ENCODE results near the gene BMP8B. TPM values are rescaled to one million over a fixed set of nuclear protein-coding genes. Genes with fewer than 3 reads are reported as not detected.

BMP8B gene
- total and polyA plus RNA-seq, 8 donors: 0.14 to 5.2 (median 0.68) TPM; not detected in 1

DNA sequence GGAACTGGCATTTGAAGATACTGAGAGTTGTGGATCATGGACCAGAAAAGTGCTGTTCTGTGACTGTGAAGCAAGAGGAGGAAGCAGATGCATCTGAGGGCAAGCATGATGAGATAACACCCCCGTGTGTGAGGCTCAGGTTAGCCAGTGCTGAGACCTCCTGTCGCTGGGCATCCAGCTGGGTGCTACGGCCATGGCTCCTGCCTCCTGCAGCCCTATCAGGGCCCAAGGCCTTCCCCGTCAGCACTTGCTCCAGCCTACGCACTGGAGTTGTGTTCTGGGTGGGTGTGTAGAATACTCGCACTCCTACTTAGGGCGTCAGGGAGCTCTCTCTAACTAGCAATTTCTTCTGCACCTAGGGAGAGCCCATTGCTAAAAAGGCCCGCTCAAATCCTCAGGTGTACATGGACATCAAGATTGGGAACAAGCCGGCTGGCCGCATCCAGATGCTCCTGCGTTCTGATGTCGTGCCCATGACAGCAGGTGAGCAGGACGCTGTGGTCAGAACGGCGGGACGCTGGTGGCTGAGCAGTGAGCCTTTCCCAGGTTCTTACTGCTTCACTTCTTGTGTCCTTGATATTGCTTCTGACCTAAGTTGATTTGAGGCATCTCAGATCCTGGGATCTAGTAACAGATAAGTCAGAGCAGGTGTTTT, 43.5 kb downstream of the BMP8B start:
- WGBS, 5 donors: 93 to 97% (median 95%) methylated on average over 12 to 16 of the region's 16 CpGs
- intact Hi-C loops (cut with DNase I; ENCODE audit: low total_unique reads): no loop called here
- H3K4me3 ChIP-seq: no peak overlapping the region
- no peaks in the 10 kb centered on the region for H3K27me3 ChIP-seq
- peaks cover 0 to 14% (median 8%) of the 10 kb centered on the region in 4 donors for H3K4me1 ChIP-seq
- peaks cover 80 to 100% (median 100%) of the 10 kb centered on the region in 4 donors for H3K36me3 ChIP-seq
- no peak for DNase-seq
- no peak overlapping the region for H3K27ac ChIP-seq
- H3K9me3 ChIP-seq: no peaks in the 10 kb centered on the region
- TF ChIP-seq, protein P1, sequence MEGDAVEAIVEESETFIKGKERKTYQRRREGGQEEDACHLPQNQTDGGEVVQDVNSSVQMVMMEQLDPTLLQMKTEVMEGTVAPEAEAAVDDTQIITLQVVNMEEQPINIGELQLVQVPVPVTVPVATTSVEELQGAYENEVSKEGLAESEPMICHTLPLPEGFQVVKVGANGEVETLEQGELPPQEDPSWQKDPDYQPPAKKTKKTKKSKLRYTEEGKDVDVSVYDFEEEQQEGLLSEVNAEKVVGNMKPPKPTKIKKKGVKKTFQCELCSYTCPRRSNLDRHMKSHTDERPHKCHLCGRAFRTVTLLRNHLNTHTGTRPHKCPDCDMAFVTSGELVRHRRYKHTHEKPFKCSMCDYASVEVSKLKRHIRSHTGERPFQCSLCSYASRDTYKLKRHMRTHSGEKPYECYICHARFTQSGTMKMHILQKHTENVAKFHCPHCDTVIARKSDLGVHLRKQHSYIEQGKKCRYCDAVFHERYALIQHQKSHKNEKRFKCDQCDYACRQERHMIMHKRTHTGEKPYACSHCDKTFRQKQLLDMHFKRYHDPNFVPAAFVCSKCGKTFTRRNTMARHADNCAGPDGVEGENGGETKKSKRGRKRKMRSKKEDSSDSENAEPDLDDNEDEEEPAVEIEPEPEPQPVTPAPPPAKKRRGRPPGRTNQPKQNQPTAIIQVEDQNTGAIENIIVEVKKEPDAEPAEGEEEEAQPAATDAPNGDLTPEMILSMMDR (IDR thresholded peaks at IDR 0.05): no peak
- TF ChIP-seq POLR2A (IDR thresholded peaks at IDR 0.05): no peak
- TF ChIP-seq EP300 (IDR thresholded peaks at IDR 0.05): no peak
- TF ChIP-seq POLR2AphosphoS5 (IDR thresholded peaks at IDR 0.05): no peak

DNA sequence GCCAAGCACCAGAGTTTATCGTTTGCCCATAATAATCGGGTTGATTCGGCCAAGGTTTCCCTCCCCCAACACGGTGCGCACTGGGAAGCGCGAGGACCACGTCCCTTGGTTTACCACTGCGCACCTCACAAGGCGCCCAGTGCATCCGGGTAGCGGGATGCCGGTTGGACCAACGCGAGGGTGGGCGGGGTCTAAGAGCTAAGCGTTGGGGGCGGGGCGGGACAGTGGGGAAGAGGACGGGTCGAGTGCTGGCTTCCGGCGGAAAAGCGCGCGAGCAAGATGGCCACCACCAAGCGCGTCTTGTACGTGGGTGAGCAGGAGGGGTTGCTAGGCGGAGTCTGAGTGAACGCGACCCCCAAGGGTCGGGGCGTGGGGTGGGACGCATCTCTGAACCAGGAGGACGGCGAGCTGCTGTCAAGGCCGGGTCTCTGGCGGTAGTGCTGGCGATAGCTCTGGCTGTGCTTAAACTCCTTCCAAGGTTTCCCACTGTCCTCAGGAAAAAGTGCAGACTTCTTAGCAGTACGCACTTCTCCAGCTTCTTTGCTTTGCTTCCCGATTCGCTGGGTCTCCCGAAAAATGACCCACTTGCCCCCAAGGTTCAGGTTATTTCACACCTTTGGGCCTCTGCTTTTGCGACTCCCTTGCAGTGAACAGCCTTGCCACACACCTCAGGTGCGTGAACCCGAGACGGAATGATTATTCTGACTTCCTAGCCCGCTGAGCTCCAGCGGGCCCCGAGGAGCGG, 49.9 kb downstream of the BMP8B start, which contains the start of gene PPIE:
Gene PPIE (plus strand): TSS at position 261 of the 745 bp plus-strand sequence. CDS start 19 bp downstream, at position 280.
- H3K4me1 ChIP-seq: peaks cover 7 to 32% (median 22%) of the 10 kb centered on the region in 4 donors
- H3K4me3 ChIP-seq: peak within 1 kb of the TSS; percentile 65 to 86 (median 80)
- peaks cover 0 to 27% (median 0%) of the 10 kb centered on the region in 3 donors for H3K27me3 ChIP-seq
- H3K9me3 ChIP-seq: no peaks in the 10 kb centered on the region
- 0 to 2% (median 1%) methylated on average over 26 to 52 of the region's 52 CpGs for WGBS, 5 donors
- TF ChIP-seq, protein P1 (IDR thresholded peaks at IDR 0.05): no peak
- no peak for TF ChIP-seq EP300 (IDR thresholded peaks at IDR 0.05)
- TF ChIP-seq POLR2AphosphoS5 (IDR thresholded peaks at IDR 0.05): peak in 2 of 3 donors; percentile 54 to 74
- no peak for TF ChIP-seq POLR2A (IDR thresholded peaks at IDR 0.05)
- H3K27ac ChIP-seq: peak within 1 kb of the TSS; percentile 66 to 84 (median 81)
- intact Hi-C loops (cut with DNase I; ENCODE audit: low total_unique reads): no loop called here
- peaks cover 29 to 39% (median 38%) of the 10 kb centered on the region in 4 donors for H3K36me3 ChIP-seq
- DNase-seq: peak; percentile 94 to 97

DNA sequence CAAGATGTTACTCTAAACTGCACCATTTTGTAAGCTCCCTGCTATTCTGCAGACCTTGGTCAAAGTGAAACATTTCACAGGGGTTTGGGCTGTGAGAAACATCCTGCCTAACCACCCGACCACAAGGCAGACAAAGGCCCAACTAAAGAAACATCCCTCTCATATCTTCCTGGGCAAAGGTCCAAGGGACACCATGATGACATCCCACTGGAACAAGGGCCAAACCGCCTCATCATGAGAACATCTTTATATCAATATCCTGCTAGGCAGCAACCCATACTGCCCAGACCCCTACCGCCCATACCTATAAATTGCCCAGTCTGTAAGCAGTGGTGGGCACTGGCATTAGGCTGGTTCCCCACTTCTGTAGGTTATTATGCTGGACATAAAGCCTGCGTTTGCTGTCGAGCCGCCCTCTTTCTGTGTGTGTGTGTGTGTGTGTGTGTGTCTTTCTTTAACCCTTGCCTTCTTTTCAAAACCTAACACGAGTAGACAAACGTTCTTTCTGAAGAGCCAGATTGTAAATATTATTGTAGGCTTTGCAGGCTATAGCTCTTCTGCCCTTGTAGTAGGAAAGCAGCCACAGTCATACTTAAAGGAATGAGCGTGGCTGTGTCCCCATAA, 51.0 kb downstream of the BMP8B start:
- Histone ChIP-seq H3K36me3 (peaks cover 19 to 28% (median 27%) of the 10 kb centered on the region in 4 donors), H3K9me3 (no peaks in the 10 kb centered on the region), H3K27ac (no peak overlapping the region), H3K4me1 (peaks cover 7 to 32% (median 22%) of the 10 kb centered on the region in 4 donors), H3K27me3 (peaks cover 0 to 39% (median 3%) of the 10 kb centered on the region in 3 donors), H3K4me3 (no peak overlapping the region)
- WGBS, 5 donors: 75 to 78% (median 77%) methylated on average over 9 of the region's 9 CpGs
- peak in 1 of 2 donors; percentile 29 for DNase-seq
- intact Hi-C loops (cut with DNase I; ENCODE audit: low total_unique reads): no loop called here
- TF ChIP-seq, protein P1 (IDR thresholded peaks at IDR 0.05): no peak

DNA sequence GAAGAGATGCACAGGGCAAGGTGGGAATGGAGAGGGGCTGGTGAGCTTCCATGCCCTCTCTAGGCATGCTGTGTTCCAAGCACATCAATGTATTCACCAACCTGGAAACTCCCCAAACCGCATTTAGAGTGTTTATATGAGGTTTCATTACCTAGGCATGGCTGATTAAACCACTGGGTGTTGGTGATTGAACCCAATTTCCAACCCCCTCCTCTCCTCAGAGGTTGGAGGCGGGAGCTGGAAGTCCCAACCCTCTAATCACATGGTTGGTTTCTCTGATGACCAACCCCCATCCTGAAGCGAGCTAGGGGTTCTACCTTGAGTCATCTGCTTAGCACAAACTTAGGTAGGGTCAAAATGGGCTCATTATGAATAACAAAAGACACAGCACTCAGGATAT, 52.9 kb downstream of the BMP8B start:
- Histone ChIP-seq H3K27ac (no peak overlapping the region), H3K4me3 (no peak overlapping the region), H3K4me1 (peaks cover 7 to 24% (median 20%) of the 10 kb centered on the region in 4 donors), H3K27me3 (peaks cover 0 to 46% (median 10%) of the 10 kb centered on the region in 3 donors), H3K9me3 (no peaks in the 10 kb centered on the region), H3K36me3 (peaks cover 4 to 8% (median 8%) of the 10 kb centered on the region in 4 donors)
- DNase-seq: no peak
- WGBS, 5 donors: 56 to 80% (median 70%) methylated on average over 3 of the region's 3 CpGs
- no peak for TF ChIP-seq POLR2AphosphoS5 (IDR thresholded peaks at IDR 0.05)
- intact Hi-C loops (cut with DNase I; ENCODE audit: low total_unique reads): no loop called here
